Tibial nerve (tissue), 4 donors: Measurements from ENCODE around the gene PRR15L.
"Not testable (repeated sequence)": the region's sequence is repeated elsewhere in the genome, so short reads cannot be mapped to it uniquely, and the experiment has no call there.

ENCODE experiments used
- EP300 ChIP-seq, 2 donors: sonication (generic); formaldehyde crosslinking; IDR thresholded peaks; one replicate each; pipeline ENCODE4 v1.6.1; 2017; ENCODE audit warnings: antibody characterized with exemption in 2 of 2, mild to moderate bottlenecking in 1 of 2
- POLR2A ChIP-seq, 2 donors: fragments of 450-650 bp; IDR thresholded peaks; one replicate each; pipeline ENCODE4 v1.6.1; 2017; ENCODE audit warnings: antibody characterized with exemption in 2 of 2, mild to moderate bottlenecking in 2 of 2, moderate library complexity in 2 of 2
- TF ChIP-seq, protein P1 (sequence below), 5 experiments: fragments of 200-600 bp in 3 of 5; fragments of 450-650 bp in 2 of 5; sonication (generic) in 3 of 5; IDR thresholded peaks; one replicate each; pipeline ENCODE4 v1.5.1; 2016 to 2019; ENCODE audit warnings: antibody characterized with exemption in 5 of 5, mild to moderate bottlenecking in 3 of 5, moderate library complexity in 2 of 5

DNA sequence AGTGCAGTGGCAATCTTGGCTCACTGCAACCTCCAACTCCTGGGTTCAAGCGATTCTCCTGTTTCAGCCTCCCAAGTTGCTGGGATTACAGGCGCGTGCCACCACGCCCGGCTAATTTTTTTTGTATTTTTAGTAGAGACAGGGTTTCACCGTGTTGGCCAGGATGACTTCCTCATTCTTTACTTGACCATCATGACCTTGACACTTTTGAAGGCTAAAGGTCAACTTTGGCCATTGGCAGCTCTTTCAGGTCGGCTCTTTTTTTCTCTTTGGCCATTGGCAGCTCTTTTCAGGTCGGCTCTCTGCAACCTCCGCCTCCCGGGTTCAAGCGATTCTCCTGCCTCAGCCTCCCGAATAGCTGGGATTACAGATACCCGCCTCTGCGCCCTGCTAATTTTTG lies 37.8 kb downstream of the PRR15L start:
- TF ChIP-seq, protein P1, sequence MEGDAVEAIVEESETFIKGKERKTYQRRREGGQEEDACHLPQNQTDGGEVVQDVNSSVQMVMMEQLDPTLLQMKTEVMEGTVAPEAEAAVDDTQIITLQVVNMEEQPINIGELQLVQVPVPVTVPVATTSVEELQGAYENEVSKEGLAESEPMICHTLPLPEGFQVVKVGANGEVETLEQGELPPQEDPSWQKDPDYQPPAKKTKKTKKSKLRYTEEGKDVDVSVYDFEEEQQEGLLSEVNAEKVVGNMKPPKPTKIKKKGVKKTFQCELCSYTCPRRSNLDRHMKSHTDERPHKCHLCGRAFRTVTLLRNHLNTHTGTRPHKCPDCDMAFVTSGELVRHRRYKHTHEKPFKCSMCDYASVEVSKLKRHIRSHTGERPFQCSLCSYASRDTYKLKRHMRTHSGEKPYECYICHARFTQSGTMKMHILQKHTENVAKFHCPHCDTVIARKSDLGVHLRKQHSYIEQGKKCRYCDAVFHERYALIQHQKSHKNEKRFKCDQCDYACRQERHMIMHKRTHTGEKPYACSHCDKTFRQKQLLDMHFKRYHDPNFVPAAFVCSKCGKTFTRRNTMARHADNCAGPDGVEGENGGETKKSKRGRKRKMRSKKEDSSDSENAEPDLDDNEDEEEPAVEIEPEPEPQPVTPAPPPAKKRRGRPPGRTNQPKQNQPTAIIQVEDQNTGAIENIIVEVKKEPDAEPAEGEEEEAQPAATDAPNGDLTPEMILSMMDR (IDR thresholded peaks at IDR 0.05), result not testable (repeated sequence)
- TF ChIP-seq EP300, POLR2A (IDR thresholded peaks at IDR 0.05): not testable (repeated sequence)
